Measurements from ENCODE around the gene AUTS2. TPM values are rescaled to one million over a fixed set of nuclear protein-coding genes. Genes with fewer than 3 reads are reported as not detected.

AUTS2 gene
- total RNA-seq, 1 experiment from 2014 or later = 2.5 TPM

GRCh38 chr7:70712942-70713341 is 1114.7 kb downstream of the AUTS2 start:
- ChIA-PET POLR2A (no interaction called here), CTCF (no interaction called here)
- in situ Hi-C loops (cut with HindIII; ENCODE audit: low pct_unique_long_range_greater_than_20kb, low sequenced_read_pairs) = no loop called here
- BruUV-seq (replicated peaks) = no TSS peak
- TF ChIP-seq POLR2AphosphoS5 (IDR thresholded peaks at IDR 0.05; ENCODE audit: low read depth, low read length) (no peak), CTCF (IDR thresholded peaks at IDR 0.05) (no peak), REST (IDR thresholded peaks at IDR 0.05; ENCODE audit: insufficient read depth in 1 of 2, low read depth in 2 of 2, low read length in 1 of 2) (no peak), SIN3A (IDR thresholded peaks at IDR 0.05; ENCODE audit: borderline replicate concordance, insufficient read depth, low read depth, low read length) (no peak), TCF7L2 (IDR thresholded peaks at IDR 0.05; ENCODE audit: low read depth, low read length) (no peak)
- Histone ChIP-seq H3K27me3 (ENCODE audit: control insufficient read depth, insufficient read depth, low read length) (no peaks in the 10 kb centered on the region), H3K27ac (ENCODE audit: low read length) (no peak overlapping the region), H3K36me3 (ENCODE audit: control insufficient read depth, insufficient read depth, low read length) (no peaks in the 10 kb centered on the region), H3K4me3 (ENCODE audit: low read depth in 2 of 2, low read length in 2 of 2) (no peak overlapping the region), H3K9me3 (ENCODE audit: control insufficient read depth, insufficient read depth, low read depth, low read length) (no peaks in the 10 kb centered on the region), H3K4me1 (ENCODE audit: control insufficient read depth, insufficient read depth, low read length) (no peaks in the 10 kb centered on the region)
- DNase-seq (ENCODE audit: low read depth, low spot score) = no peak
- intact Hi-C loops (cut with micrococcal nuclease; ENCODE audit: unreplicated experiment) = no loop called here
- no peak for ATAC-seq

DNA sequence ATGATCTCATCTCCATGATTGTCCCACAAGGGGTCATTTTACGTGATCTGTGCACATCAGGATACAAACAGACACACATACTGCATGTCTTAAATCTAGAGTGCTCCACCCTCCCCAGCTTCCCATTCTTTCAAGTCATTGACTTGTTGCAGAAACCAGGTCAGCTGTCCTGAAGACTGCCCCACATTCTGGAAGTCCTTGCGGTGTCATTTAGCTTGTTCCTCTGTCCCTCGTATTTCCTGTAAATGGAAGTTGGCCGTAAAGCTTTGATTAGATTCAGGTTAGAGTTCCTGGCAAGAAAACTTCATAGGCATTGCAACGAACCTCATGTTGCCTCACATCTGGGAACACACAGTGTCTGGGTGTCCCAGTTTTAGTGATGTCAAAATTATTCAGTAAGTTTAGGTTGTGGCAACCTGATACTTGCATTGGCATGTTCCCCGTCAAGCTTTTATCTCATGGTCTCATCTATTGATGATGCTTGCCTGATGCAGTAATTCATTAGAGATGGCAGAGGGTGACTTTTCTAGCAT is 1116.3 kb downstream of the AUTS2 start:
- Histone ChIP-seq H3K27ac (ENCODE audit: low read length) (no peak overlapping the region), H3K36me3 (ENCODE audit: control insufficient read depth, insufficient read depth, low read length) (no peaks in the 10 kb centered on the region), H3K4me1 (ENCODE audit: control insufficient read depth, insufficient read depth, low read length) (no peaks in the 10 kb centered on the region), H3K9me3 (ENCODE audit: control insufficient read depth, insufficient read depth, low read depth, low read length) (no peaks in the 10 kb centered on the region), H3K4me3 (ENCODE audit: low read depth in 2 of 2, low read length in 2 of 2) (no peak overlapping the region), H3K27me3 (ENCODE audit: control insufficient read depth, insufficient read depth, low read length) (no peaks in the 10 kb centered on the region)
- intact Hi-C loops (cut with micrococcal nuclease; ENCODE audit: unreplicated experiment) (no loop called here), in situ Hi-C loops (cut with HindIII; ENCODE audit: low pct_unique_long_range_greater_than_20kb, low sequenced_read_pairs) (no loop called here)
- no peak for ATAC-seq
- POLR2A ChIA-PET = no interaction called here
- CTCF ChIA-PET = no interaction called here
- BruUV-seq (replicated peaks) = no TSS peak
- DNase-seq (ENCODE audit: low read depth, low spot score) = no peak
- no peak for TF ChIP-seq CTCF (IDR thresholded peaks at IDR 0.05)

All from Panc1 (cell line).